Stimulated activated naive CD4-positive, alpha-beta T cell (primary cell): ENCODE results near the gene RGS14.
"Not testable (repeated sequence)": the region's sequence is repeated elsewhere in the genome, so short reads cannot be mapped to it uniquely, and the experiment has no call there.

Experiments used
- DNase-seq, 6 experiments: peaks; one replicate each; lab custom pipeline; 2025; lab: John Stamatoyannopoulos, UW

RGS14 gene

DNA sequence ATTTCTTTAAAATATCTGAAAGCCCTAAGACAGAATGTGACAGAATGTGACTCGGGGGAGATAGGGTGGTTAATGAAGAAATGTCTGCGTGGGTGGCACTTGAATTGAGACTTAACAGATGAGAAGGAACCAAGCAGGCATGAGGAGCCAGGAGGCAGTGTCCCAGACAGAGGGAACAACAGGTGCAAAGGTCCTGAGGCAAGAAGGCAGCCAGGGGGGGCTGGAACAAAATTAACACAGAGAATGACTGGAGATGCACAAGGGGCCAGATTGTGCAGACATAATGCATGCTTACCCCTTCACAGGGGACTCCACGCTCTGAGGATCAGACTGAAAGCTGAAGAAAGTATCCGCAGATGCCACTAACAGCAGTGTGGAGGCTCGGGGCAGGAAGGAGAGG is 8.0 kb upstream of the RGS14 start:
- DNase-seq = no peak

DNA sequence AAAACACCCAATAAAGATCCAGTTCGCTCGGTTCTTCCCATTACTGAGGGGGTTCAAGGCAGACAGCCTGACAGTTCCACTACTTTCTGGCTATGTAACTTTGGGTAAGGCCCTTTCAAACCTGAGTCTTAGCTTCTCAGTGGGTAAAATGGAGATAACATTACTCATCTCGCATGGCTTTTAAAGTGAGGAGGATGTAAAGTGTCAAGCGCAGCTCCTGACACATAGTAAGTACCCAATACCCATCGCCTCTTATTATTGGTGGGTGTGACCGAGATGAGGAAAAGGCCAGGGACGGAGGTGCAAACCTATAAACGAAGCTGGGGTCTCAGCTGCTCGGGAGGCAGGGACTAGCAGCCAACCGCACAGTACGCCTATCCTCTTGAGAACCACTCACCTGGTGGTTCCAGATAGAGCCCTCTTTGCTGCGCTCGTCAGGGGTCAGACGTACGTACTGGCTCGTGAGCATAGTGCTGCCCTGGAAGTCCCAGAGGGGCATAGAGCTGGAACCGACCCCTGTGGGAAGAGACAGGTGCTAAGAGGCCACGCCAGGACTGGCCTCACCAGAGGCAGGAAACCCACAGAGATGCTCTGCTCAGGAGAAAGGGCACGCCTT is 6.8 kb upstream of the RGS14 start:
- DNase-seq = no peak

DNA sequence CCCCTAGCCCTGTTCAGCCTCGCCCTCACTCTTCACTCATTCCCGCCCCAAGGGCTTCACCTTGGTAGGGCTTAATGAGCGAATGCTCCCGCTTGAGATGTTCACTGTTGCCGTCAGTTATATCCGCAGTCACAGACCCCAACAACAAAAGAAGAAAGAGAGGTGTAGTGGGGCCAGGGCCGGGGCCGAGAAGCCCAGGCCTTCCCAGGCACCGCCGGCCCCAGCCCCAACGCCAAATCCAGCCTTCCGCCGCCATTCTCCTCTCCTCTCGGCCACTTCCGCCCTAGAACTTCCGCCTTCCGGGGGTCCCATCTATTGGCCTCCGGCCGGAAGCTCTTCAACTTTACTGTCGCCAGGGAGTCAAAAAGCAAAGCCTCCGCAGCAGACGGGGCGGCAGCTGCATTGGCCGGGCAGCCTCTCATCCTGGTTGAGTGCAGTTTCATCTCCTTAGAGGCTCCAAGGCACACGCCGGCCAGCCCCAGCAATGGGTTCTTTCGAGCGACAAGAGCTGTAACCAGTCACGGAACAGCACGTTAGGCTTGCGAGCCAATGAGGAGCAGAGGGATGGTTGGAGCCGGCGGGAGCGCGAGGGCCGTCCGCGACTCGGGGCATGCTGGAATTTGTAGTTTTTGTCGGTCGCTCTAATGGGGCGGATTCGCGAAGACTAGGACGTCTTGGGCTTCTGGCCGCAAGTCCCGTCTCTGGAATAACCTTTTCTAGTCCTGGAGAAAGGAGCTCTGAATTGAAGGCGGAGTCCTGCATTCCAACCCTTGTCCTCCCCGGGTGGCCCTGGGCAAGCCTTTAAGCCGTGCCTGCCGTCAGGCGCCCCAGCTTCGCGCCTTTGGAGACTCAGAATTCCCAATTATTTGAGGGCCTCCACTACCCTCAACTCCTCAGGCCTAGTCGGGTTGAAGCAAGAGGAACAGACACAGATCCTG is 6.1 kb upstream of the RGS14 start, which contains the start of gene LMAN2:
Gene LMAN2, minus strand, starts transcription at position 277 of the 938 bp plus-strand sequence. Its CDS starts 21 bp downstream, at position 256.
- peak; percentile 85 to 99 (median 90) for DNase-seq

DNA sequence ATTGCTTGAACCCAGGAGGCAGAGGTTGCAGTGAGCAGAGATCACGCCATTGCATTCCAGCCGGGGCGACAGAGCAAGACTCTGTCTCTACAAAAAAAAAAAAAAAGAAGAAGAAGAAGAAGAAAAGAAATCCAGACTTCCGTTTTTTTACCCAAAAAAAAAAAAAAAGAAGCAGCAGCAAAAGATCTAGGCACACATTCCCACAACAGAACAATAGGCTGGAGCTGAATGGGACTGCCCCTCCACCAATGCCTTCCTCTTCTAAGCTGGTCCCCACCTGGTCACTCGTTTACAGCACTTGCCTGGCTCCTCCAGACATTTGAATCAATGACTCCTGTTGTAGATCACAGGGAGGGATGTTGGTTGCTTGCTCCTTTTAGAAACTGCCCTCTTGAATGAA is 4.6 kb upstream of the RGS14 start:
- DNase-seq = no peak

DNA sequence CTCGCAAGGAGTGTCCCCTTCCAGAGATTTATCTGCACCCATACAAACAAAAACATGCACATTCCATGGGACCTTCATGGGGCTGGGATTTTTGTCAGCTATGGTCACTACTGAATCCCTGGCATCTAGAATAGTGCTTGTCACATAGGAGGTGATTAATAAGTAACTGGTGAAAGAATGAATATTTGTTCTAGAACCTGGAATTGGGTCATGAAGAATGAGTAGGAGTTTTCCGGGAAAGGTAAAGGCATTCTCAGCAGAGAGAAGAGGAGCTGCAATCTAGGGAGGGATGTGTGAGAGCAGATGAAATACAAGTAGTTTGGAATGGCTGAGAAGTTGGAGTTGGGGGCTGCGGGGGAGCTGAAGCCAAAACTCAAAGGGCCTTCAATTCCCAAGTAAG is 3.5 kb upstream of the RGS14 start:
- DNase-seq = no peak

DNA sequence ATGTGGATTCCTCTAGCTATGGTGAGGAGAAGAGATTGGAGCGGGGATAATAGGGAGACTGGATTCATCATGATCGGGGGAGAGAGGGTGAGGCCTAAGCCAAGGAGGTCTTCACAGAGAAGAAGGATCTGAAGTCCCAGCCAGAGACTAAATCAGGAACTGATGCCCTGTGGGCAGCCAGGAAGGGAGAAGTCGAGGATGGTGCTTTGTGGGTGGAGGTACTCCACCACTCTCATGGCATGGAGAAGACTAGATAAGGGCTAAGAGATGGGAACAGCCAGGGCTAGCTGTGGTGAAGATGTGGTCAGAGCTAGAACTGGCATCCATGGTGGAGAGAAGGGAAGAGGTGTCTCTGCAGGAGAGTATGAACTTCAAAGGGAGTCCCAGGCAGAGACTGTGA is 3.0 kb upstream of the RGS14 start:
- no peak for DNase-seq

DNA sequence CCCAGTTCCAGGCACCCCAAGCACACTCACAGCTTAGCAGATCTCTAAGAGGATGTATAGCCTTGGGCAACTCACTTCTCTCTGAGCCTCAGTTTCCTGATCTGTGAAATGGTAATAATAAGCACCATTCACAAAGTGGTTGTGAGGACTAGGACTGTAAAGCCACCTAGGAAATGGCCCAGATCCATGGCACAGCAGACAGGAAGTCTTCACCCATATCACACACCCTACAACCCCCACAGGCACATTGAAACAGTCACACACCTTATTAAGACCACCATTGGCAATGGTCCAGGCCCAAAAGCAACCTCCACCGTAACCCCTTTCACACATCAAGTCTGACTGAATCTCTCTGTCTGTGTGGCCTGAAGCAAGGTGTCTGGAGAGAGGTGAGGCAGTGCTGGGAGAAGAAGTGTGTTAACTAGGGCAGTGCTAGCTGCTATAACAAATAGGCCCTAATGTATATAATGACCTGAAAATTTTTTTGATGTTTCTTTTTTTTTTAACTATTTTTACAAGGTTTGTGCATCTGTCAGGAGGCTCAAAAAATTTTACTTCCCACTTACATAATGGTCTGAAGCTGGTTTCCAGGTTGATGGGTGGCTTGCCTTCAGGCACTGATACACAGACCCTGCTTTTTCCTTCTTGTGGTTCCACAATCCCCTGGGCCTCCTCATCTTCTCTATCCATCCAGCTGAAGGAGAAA is 2.4 kb upstream of the RGS14 start:
- no peak for DNase-seq

DNA sequence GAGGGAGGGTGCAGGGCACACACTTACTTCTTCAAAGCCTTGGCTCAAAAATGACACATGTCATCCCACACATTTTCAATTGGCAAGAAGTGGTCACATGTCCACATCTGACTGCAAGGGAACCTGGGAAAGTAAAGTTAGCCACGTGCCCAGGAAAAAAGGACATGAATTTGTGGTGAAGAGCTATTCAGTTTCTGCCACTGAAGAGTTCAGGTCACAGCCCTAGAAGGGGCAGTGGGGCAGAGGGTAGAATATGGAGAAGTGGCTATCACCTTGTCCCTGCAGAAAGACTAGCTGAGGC is 1.9 kb upstream of the RGS14 start:
- DNase-seq = no peak

DNA sequence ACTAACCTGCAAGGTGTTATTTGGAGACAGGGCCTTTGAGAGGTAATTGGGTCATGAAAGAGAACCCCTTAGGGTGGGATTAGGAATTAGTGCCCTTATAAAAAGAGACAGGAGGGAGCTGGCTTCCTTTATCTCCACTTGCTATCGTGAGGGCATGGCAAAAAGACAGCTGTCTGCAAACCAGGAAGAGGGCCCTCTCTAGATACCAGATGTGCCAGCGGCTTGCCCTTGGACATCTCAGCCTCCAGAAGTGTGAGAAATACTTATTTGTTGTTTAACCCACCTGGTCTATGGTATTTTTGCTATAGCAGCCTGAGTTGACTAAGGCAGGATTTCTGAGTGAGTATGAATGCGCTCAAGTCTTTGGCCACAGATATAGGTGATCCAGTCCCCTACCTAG is 978 bp upstream of the RGS14 start:
- no peak for DNase-seq

DNA sequence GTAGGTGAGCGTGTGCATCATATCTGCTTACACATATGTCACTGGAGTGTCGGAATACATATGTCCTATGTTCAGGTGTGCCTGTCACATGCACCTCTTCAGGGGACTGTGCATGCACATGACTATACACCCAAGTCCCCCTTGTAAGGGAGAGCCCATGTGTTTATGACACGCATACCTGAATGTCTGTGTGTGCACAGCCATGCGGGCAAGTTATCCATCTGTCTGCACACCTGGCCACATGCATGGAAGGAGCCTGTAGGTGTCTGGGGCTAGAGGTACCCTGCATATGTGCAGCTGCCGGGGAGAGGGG is 622 bp upstream of the RGS14 start:
- peak in 2 of 6 experiments; percentile 47 to 56 for DNase-seq

DNA sequence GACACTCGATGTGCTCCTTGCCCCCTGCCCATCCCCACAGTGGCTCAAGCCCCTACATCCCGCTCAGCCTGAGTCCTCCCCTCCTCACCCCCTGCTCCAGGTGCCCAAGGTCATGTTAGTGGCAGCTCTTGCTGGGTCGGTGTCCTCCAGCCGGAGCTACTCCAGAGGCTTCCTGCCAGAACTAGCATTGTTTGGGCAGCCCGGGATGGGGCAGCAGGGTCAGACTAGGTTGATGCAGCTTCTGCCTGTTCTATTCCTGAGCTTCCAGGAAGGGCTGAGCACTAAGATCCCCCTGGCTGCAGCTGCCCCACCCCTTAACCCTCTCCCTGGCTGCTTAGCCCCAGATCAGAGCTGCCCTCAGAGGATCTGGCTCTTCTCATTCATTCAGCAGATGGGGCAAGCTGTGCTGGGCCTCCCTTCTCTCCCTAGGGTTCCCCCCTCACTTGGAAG is 671 bp downstream of the RGS14 start:
- no peak for DNase-seq

DNA sequence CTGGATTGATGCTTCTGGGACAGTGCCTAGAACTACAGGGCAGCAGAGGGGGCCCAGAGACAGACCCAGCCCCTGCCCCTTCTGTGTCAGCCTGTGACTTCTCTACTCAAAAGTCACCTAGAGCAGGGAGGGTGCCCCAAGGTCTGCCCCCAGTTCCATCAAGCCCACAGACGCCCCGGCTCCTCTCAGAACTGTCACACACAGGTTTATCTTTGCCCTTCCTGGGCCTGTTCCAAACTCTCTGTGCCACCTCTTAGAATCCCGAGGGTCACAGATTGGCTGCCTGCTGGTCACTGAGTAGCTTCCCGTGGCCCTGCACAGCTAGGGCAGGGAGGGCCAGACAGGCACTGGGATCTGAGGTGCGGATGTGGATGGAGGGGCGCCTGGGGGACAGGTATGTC is 1.7 kb downstream of the RGS14 start:
- DNase-seq = no peak

DNA sequence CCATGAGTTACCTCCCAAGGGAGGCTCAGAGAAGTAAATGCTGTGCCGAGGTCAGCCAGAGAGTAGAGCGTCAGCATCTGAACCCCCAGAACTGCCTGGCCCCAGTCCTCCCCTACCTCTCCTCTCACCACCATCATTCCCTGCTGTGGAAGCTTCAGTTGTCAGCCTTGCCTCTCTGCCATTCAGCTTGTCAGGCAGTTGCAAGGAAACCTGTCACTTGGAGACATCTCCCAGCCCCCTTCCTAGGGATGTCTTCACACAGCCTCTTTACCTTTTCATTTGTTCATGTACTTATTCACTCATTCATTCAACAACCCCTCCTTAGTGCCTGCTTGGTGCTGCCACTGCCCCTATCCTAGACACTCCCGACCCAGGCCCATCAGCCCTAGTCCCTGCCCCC is 2.1 kb downstream of the RGS14 start:
- no peak for DNase-seq

DNA sequence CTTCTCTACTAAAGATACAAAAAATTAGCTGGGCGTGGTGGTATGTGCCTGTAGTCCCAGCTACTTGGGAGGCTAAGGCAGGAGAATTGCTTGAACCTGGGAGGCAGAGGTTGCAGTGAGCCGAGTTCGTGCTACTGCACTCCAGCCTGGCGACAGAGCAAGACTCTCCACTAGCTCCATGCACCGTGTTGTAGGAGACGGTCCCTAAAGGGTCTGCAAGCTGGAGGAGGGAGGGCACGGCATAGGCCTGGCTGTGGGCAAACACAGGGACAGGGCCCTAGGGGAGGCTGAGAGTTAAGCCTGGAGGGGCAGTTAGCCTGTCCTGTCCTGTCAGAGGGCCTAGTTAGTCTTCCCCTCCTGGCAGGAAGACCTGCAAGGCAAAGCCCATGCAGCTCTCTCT is 3.0 kb downstream of the RGS14 start:
- DNase-seq = not testable (repeated sequence)

DNA sequence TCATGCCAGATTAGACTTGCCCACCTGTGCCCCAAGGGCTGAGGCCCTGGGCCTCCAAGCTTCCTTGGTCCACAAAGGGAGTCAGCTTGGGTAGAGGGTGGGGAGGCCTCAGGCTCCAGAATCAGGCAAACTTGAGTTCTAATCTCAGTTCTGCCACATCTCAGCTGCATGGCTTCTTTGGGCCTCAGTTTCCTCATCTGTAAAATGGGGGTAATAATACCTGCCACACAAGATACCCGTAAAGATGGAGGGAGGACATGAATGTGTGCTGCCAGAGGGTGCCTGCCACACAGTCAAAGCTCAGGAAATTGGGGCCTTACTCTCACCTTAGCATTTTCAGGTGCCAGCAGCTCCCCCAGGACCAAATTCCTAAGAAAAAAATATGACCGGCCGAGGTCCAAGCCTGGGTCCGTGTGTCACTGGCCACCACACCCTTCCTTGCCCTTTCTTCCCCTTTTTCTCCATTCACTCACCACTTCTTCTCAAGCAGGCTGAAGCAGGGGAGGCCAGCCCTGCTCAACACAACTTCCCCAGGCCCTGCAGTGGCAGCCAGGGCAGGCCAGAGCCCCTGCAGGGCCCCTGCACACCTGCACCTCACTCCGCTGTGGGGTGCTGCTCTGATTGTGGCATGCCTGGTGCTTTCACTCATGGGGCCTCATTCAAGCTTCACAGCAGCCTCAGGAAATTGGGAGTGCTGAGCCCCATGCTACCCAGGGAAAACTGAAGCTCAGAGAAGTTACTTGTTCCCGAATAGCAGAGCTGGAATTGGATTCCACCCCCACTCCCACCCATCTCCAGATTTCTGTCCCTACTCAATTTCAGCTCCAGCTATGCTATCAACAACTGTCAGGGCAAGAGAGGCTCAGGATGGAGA is 3.9 kb downstream of the RGS14 start:
- DNase-seq = no peak

DNA sequence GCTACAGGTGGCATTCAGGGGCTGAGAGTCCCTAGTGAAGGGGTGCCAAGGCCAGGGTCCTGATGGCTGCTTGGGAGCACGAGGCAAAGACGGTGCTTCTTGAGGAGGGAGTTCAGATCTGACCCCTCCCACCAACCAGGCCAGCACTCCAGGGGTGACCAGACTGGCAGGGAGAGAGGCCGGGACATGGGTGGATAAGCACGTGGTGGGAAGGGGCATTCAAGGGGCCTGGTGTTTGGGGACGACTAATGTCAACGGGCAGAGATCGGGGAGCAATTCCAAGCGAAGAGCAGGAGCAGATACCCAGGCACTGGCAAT is 4.5 kb downstream of the RGS14 start:
- no peak for DNase-seq

DNA sequence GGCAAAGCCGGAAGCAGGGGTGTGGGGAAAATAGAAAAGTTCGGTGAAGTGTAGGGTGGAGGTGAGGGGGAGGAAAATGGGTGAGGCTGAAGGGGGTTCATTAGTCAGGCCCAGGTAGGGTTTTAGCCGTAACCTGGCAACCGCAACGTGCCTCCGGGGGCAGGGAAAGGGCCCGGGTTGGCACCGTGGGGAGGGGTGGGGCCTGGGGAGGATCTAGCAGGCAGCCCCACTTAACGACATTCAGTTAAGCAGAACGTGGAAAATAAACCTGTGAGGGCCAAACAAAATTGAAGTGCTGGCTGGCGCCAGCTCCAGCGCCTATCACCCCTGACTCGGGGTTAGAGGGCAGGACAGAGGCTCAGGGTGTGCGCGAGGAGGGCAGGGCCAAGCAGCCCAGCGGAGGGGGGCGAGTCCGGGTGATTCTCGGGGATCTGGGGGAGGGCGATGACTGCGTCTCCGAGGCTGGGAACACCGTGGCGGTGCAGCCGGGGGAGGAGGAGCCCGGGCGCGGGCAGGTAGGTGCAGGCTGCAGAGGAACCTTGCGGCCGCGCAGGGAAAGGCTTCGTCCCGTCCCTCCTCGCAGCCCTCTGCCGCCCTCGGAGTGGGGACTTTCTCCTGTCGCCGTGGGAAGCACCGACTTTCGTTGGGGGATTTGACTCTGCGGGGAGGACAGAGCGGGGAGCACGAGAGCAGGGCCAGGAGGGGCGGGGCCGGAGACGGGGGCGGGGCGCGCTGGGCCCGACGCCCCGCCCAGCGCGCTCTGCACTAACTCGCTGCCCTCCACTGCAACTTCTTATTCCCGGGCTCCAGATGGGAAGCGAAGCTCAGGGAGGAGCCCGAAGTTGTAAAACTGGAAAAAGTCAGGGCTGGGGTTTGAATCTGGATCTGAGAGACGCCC is 5.1 kb downstream of the RGS14 start:
- peak in 5 of 6 experiments; percentile 62 to 76 (median 73) for DNase-seq

DNA sequence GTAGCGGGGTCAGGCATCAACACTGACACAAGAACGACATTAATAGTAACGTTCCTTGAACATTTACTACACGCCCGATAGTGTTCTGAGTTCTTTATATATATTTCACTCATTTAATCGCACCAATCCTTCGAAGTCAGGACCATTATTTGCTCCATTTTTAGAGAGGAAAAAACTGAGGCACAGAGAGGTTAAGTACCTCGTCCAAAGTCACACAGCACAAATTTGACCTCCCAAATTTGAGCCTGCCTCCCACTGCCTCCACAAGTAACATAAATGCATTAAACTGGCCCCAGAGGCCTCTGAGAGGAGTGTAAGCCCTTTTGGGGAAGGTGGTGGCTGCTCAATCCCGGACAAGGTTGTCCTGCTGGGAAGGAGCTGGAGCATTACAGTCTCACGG is 5.8 kb downstream of the RGS14 start:
- no peak for DNase-seq

DNA sequence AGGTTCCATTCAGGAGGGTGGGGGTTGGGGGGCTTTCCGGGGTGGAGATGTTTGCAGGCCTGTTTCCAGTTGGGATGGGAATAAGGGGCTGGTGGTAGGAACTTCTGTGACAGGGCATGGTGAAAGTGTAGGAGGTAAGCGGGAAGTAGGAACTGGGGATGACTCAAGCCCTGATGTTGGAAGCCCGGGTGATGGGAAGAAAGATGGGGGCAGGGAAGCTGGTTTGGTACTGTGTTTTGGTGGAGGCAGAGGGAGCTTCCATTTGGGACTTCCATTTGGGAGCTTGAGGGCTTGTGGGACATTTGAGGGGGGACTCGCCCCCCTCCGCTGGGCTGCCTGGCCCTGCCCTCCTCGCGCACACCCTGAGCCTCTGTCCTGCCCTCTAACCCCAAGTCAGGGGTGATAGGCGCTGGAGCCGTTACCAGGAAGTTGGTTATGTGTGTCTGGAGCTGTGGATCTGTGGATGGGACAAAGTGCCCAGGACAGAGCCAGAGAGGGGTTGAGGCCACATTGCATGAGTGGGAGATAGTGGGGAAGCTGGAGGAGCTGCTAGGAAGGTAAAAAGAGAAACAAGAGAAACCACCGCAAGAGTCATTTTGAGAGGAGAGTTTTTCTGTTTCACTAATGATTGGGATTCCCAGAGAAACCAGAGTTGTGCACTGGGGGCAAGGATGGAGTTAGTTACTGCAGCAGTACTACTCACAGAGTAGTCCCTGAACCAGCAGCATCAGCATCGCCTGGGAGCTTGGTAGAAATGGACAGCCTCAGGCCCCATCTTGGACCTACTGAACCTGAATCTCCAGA is 6.6 kb downstream of the RGS14 start:
- no peak for DNase-seq

DNA sequence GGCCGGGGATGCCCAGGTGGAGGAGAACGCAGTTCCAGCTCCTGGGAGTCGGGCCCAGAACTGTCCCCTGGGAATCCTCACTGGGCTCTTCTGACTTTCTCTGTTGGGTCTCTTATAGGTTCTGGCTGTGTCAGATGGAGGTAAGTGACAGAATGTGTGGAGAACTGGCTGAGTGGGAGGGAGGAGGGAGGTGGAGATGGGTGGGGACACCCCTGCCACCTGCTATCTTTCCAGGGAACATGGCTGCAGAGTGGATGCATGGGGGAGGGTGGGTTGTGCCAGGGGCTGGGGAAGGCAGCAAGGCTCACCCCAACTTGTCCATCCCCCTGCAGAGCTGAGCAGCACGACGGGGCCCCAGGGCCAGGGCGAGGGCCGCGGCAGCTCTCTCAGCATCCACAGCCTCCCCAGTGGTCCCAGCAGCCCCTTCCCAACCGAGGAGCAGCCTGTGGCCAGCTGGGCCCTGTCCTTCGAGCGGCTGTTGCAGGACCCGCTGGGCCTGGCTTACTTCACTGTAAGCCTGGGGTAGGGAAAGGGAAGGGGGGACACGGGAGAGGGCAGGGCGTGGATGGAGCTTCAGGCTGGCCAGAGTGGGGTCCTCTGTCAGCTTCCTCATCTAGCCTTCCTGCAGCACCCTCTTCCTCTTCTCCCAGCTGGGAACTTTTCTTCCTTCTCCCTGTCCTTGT is 8.3 kb downstream of the RGS14 start:
- no peak for DNase-seq
